ENCODE measurements around the gene SLC5A5.
A peak's percentile ranks its signal among the peaks of the same experiment; 100 is the strongest.

The SLC5A5 gene

DNA sequence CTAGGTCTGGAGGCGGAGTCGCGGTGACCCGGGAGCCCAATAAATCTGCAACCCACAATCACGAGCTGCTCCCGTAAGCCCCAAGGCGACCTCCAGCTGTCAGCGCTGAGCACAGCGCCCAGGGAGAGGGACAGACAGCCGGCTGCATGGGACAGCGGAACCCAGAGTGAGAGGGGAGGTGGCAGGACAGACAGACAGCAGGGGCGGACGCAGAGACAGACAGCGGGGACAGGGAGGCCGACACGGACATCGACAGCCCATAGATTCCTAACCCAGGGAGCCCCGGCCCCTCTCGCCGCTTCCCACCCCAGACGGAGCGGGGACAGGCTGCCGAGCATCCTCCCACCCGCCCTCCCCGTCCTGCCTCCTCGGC, at the start of gene SLC5A5:
Gene SLC5A5, plus strand, starts transcription at position 68 of the 373 bp plus-strand sequence. CDS start 375 bp downstream, outside the sequence.
- Mint-ChIP-seq H3K4me1 (ENCODE audit: low read depth) (peaks cover 23% of the 10 kb centered on the region), H3K36me3 (ENCODE audit: low read depth) (no peaks in the 10 kb centered on the region), H3K27ac (no peak within 1 kb of the TSS), H3K9me3 (no peaks in the 10 kb centered on the region), H3K27me3 (peaks cover 65% of the 10 kb centered on the region), H3K4me3 (peak within 1 kb of the TSS; percentile 57)
- intact Hi-C loops (cut with micrococcal nuclease), result loop anchor here (10.0 kb wide), 1 partner anchor 103 kb away; no protein-coding TSS in a partner anchor

DNA sequence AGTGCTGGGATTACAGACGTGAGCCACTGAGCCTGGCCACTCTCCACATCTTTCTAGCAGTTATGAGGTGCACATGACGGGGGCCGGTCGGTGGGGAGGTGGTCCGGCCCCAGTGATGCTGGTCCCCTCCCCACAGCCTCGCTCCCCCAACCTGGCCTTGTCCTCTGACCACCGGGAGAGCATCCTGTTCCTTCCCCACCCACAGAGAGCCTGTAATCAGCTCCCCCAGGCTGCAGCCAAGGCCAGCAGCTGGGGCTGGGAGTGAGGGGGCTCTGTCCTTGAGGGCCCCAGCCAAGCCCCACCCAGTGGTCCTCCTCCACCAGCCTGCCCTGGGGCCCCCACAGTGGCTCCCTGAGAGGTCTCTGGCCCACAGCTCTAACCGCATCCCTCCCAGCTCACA, 47.4 kb upstream of the SLC5A5 start:
- Mint-ChIP-seq H3K27me3 (peaks cover 12% of the 10 kb centered on the region), H3K9me3 (no peaks in the 10 kb centered on the region), H3K4me1 (ENCODE audit: low read depth) (peaks cover 8% of the 10 kb centered on the region), H3K36me3 (ENCODE audit: low read depth) (no peaks in the 10 kb centered on the region), H3K27ac (no peak overlapping the region), H3K4me3 (no peak overlapping the region)
- intact Hi-C loops (cut with micrococcal nuclease), result no loop called here

DNA sequence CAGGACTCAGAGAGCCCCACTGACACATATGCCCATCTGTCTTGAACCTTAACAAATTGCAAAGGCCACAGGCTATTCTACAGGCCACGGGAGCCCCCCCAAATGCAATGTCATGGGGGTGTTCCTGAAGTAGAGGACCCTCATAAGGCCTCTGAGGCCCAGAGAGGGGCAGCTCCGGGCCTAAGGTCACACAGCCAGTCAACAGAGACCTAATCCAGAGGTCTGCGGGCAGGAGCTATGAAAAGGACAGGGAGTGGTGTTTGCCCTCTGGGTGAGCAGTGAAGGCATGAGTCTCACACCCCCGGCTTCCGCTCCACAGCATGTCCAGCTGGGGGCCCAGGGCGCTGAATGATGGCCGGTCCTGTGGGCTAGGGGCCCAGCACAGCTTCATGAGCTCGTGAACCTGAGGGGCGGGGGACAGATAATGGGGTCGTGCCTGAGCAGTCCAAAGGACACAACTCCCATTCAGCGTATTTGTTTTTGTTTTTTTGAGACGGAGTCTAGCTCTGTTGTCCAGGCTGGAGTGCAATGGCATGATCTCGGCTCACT, 45.2 kb upstream of the SLC5A5 start:
- H3K36me3 Mint-ChIP-seq (ENCODE audit: low read depth), result peaks cover 22% of the 10 kb centered on the region

DNA sequence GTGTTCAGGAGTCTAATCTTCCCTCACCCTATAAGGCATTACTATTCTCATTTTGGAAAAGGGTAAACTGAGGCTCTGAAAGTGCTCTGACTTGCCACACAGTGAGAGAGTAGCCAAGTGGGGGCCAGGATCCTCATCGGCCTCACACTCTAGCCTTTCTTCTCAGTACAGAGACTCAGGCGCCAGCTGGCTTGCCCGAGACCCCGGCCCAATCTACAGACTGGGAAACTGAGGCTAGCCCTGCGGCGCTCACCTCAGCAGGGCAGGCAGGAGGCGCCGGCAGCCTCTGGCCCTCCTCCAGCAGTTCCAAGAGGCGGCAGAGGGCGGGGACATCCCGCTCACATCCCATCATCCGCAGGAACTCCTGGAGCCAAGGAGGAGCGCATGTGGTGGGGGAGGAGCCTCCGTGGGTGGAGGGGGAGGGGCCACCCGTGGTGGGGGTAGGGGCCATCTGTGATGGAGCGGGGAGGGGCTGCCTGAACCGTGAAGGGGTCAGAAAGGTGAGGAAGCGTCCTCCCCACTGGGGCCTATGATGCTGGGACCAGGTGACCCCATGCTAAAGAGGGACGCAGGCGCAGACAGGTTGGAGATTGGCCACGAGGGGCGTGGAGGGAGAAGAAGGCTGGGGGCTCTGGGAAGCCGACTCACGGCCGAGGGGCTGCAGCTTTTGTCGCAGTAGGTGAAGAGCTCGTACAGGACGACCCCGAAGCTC, 41.7 kb upstream of the SLC5A5 start:
- Mint-ChIP-seq H3K36me3 (ENCODE audit: low read depth) (peaks cover 45% of the 10 kb centered on the region), H3K9me3 (no peaks in the 10 kb centered on the region), H3K4me3 (no peak overlapping the region), H3K27ac (no peak overlapping the region), H3K4me1 (ENCODE audit: low read depth) (peaks cover 8% of the 10 kb centered on the region), H3K27me3 (no peaks in the 10 kb centered on the region)
- intact Hi-C loops (cut with micrococcal nuclease), result no loop called here

More for the DNA sequence above, 45.2 kb upstream of the SLC5A5 start:
- Mint-ChIP-seq H3K9me3 (no peaks in the 10 kb centered on the region), H3K4me1 (ENCODE audit: low read depth) (peaks cover 8% of the 10 kb centered on the region), H3K27ac (no peak overlapping the region), H3K4me3 (no peak overlapping the region), H3K27me3 (peaks cover 8% of the 10 kb centered on the region)
- intact Hi-C loops (cut with micrococcal nuclease), result no loop called here

DNA sequence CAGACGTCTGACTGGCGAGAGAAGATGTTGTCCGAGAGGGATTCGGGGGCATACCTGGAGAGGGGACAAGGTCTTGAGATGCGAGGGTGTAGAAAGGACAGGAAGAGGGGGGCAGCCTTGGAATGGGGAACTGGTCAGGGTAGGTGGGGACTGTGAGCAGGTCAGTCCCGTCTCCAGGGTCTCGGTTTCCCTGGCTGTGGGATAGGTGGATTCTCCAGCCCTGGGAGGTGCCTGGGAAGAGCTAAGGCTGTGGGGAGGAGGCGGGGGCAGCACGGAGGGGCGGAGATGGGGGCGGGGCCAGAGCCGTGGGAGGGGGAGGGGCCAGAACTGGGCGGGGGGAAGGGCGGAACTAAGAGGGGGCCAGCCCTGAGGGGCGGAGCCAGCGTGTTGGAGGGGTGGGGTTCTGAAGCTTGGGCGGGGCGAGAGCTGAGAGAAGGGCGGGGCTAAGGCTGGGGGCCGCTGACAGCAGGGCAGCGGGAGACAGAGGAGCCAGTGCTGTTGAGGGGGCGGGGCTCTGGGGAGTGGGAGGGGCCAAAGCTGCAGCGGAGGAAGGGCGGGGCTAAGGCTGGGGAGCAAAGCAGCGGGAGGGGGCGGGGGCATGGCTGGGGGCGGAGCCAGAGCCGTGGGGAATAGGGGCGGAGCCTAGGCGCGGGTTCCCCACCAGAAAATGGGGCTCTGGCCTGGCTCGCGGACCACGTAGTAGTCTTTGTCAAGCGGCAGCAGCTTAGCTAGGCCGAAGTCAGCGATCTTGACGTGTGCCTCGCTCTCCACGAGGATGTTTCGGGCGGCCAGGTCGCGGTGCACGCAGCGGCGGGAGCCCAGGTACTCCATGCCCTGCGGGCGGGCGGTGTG, 41.0 kb upstream of the SLC5A5 start:
- H3K36me3 Mint-ChIP-seq (ENCODE audit: low read depth), result peaks cover 53% of the 10 kb centered on the region
- intact Hi-C loops (cut with micrococcal nuclease), result no loop called here
- peaks cover 8% of the 10 kb centered on the region for H3K4me1 Mint-ChIP-seq (ENCODE audit: low read depth)
- H3K27me3 Mint-ChIP-seq, result no peaks in the 10 kb centered on the region
- no peak overlapping the region for H3K27ac Mint-ChIP-seq
- no peak overlapping the region for H3K4me3 Mint-ChIP-seq
- H3K9me3 Mint-ChIP-seq, result no peaks in the 10 kb centered on the region

DNA sequence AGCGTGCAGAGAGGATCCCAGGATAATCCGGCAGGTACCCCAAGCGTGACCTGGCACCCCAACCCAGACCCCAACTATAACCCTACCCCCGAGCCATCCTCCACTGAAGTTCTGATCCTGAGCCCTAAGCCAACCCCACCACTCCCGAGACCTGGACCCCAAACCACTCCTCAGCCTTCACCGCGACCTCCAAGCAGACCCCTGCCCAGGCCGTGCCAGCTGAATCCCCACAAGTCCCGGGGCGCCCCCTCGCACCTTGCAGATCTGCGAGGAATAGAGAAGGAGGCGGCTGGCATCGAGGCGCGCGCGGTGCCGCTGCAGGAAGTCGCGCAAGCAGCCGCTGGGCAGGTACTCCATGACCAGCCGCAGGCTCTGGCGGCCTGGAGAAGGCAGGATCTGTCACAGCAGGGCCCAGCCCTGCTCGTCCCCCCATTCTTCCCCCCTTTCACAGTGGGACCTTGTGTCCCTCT, 40.3 kb upstream of the SLC5A5 start:
- H3K4me1 Mint-ChIP-seq (ENCODE audit: low read depth), result peaks cover 8% of the 10 kb centered on the region
- intact Hi-C loops (cut with micrococcal nuclease), result no loop called here
- H3K27ac Mint-ChIP-seq, result no peak overlapping the region
- H3K9me3 Mint-ChIP-seq, result no peaks in the 10 kb centered on the region
- no peaks in the 10 kb centered on the region for H3K27me3 Mint-ChIP-seq
- no peak overlapping the region for H3K4me3 Mint-ChIP-seq
- H3K36me3 Mint-ChIP-seq (ENCODE audit: low read depth), result peaks cover 60% of the 10 kb centered on the region

DNA sequence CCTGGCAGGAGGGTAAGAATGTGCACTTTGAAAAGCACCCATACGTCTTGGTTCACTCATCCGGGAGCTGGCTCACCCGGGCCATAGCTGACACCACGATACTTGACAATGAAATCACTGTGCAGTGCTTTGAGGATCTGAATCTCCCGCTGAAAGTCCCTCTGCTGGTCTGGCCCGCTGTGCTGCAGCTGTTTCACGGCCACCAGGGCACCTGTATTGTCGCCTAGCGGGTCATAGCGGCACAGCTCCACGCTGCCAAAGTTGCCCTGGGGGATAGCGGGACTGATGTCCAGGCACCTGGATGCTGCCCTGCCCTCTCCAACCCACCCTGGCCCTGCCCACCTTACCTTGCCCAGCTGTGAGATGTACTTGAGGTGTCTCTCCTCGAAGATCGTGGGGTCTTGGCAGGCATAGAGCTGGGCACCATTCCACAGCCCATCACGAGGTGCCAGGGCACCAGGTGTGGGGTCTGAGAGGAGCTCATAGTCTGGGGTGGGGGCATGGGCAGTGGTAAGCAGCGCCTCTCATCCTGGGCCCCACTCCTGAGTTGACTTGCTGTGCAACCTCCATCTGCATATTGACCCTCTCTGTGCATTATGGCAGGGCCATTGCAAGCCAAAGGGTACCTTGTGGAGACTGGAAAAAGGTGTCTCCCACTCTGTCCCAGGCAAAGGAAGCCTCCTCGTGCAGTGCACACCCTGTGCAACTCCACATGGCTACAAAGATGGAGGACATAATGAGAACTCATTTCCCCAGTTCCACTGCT, 39.1 kb upstream of the SLC5A5 start:
- Mint-ChIP-seq H3K9me3 (no peaks in the 10 kb centered on the region), H3K27ac (no peak overlapping the region), H3K4me3 (no peak overlapping the region), H3K4me1 (ENCODE audit: low read depth) (peaks cover 7% of the 10 kb centered on the region), H3K27me3 (no peaks in the 10 kb centered on the region), H3K36me3 (ENCODE audit: low read depth) (peaks cover 70% of the 10 kb centered on the region)
- intact Hi-C loops (cut with micrococcal nuclease), result no loop called here

DNA sequence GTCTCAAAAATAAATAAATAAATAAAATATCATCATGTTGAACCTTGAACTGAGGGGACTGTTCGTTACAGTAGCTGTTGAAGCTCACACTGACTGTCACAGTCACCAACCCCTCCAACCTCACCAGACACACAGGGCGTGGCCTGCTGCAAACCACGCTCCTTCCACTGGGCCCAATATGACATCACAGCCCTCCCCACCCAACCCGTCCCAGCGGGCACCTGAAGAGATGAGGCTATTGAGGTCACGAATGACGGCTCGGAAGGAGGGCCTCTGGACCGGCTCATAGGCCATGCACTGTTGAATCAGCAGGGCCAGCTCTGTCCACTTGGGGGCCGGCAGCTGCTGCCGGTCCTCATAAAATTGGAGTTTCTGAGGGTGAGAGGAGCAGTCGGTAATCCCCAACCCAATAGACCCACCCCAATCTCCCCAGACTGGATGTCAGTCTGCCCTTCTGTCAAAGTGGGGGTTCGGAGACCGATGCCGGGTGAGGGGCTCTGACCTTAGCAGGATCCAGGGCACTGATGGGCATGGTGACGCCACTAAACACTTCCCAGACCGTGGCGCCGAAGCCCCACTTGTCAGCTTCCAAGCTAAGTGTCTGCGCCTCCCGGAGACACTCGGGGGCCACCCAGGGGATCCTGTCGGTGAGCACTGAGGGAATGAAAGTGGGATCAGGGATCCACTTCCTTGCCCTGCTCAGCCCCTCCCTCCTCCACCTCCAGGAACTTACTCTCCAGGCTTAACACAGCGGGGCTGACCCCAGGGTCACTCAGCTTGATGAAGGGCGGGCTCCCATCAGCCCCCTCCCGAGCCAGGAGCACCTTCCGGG, 37.2 kb upstream of the SLC5A5 start:
- Mint-ChIP-seq H3K4me3 (no peak overlapping the region), H3K9me3 (no peaks in the 10 kb centered on the region), H3K27me3 (no peaks in the 10 kb centered on the region), H3K36me3 (ENCODE audit: low read depth) (peaks cover 88% of the 10 kb centered on the region), H3K27ac (no peak overlapping the region), H3K4me1 (ENCODE audit: low read depth) (no peaks in the 10 kb centered on the region)
- intact Hi-C loops (cut with micrococcal nuclease), result no loop called here

DNA sequence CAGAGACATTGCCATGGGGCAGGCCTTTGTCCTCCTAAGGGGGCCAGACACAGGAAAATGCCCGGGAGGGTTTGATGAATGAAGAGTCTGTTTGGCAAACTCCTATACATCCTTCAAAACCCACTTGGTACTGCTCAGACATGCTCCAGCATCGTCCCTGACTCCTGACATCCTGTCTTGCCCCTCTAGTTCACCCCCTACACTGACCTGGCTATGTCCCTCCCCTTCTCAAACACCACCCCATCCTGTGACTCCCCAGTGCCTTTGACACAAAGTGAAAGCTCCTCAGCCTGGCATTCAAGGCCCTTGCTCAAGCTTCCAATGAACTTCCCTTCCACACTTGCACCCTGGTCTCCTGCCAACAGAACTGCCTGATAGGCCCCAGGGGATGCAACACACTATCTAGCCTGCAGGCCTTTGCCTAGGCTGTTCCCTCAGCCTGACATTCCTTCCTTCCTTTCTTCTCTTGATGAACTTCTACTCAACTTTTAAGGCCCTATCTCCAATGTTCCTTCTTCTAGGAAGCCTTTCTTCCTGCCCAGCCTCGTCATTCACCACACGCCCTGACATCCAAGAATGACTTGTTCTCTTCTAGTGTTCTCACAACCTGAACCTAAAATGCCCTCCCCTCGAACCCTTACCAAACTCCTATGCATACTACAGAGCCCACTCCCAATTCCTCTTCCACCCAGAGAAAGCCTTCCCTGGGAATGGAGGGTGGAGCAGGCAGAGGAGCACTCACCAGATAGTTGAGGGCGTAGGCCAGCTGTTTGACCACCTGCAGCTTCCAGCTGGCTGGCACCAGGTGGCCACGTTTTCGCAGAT, 36.4 kb upstream of the SLC5A5 start:
- Mint-ChIP-seq H3K9me3 (no peaks in the 10 kb centered on the region), H3K27me3 (no peaks in the 10 kb centered on the region), H3K36me3 (ENCODE audit: low read depth) (peaks cover 88% of the 10 kb centered on the region), H3K27ac (no peak overlapping the region), H3K4me3 (no peak overlapping the region), H3K4me1 (ENCODE audit: low read depth) (no peaks in the 10 kb centered on the region)
- intact Hi-C loops (cut with micrococcal nuclease), result no loop called here

DNA sequence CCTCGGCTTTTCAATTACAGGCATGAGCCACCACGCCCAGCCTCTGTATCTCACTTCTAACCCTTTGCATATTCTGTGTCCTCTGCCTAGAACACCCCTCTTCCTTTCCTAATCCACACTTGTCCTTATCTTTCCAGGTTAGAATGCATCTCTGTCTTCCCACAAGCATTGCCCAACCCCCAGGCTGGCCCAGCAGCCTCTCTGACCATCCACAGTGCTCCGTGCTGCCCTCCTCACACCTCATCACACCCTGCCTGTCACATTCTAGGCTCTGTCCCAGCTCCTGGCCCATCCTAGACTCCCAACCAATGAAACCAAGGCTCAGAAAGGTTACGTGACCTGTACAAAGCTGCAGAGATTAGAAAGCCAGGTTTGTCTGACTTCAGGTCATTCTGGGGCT, 35.2 kb upstream of the SLC5A5 start:
- peaks cover 88% of the 10 kb centered on the region for H3K36me3 Mint-ChIP-seq (ENCODE audit: low read depth)
- H3K9me3 Mint-ChIP-seq, result no peaks in the 10 kb centered on the region
- intact Hi-C loops (cut with micrococcal nuclease), result no loop called here
- no peak overlapping the region for H3K27ac Mint-ChIP-seq
- no peak overlapping the region for H3K4me3 Mint-ChIP-seq
- H3K4me1 Mint-ChIP-seq (ENCODE audit: low read depth), result no peaks in the 10 kb centered on the region
- no peaks in the 10 kb centered on the region for H3K27me3 Mint-ChIP-seq

DNA sequence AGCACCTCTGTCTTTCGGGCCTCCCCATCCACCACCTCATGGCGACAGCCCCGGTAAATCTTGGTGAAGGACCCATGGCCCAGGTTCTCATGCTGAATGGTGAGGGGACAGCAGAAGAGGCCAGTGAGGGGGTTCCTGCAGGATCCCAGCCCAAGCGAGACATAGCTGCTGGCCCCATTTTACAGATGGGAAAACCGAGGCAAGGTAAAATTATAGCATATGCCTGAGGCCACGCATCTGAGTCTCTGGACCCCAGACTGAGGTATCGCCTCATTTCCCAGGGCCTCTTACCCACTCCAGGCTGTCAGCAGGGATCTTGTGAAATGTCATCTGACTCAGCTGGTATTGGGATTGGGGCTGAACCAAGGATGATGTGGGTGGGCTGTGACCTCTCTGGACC, 33.8 kb upstream of the SLC5A5 start:
- H3K9me3 Mint-ChIP-seq, result no peaks in the 10 kb centered on the region
- intact Hi-C loops (cut with micrococcal nuclease), result no loop called here
- H3K27ac Mint-ChIP-seq, result no peak overlapping the region
- peaks cover 85% of the 10 kb centered on the region for H3K36me3 Mint-ChIP-seq (ENCODE audit: low read depth)
- no peaks in the 10 kb centered on the region for H3K27me3 Mint-ChIP-seq
- peaks cover under 1% of the 10 kb centered on the region for H3K4me1 Mint-ChIP-seq (ENCODE audit: low read depth)
- H3K4me3 Mint-ChIP-seq, result no peak overlapping the region

DNA sequence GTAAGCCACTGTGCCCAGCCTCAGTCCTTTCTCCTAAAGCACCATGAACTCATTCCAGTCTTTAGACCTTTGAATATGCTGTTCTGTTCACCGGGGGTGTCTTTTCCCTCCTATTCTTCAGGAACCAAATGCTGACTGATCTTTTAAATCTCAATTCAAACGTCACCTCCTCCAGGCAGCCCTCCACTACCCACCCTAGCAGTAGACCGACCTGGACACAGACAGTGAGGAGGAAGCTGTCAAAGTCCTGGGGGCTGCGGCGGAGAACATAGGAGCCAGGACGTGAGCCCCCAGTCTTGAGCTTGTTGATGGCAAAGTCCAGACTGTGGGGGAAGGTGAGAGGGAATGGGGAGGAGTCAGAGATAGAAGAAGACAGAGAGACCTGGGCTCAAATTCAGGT, 31.7 kb upstream of the SLC5A5 start:
- H3K9me3 Mint-ChIP-seq, result no peaks in the 10 kb centered on the region

More for the DNA sequence above, 31.7 kb upstream of the SLC5A5 start:
- intact Hi-C loops (cut with micrococcal nuclease), result no loop called here
- Mint-ChIP-seq H3K4me3 (no peak overlapping the region), H3K36me3 (ENCODE audit: low read depth) (peaks cover 86% of the 10 kb centered on the region), H3K4me1 (ENCODE audit: low read depth) (peaks cover 21% of the 10 kb centered on the region), H3K27ac (no peak overlapping the region), H3K27me3 (no peaks in the 10 kb centered on the region)

All from dendritic cell treated with granulocyte-macrophage colony-stimulating factor and Interleukin-4, amounts not matched to agents 40 ng/mL and 50 ng/mL, for 4 days (primary cell).